Activated gamma-delta T cell treated with Interleukin-2 at 50 U/mL for 16 hours (primary cell): ENCODE measurements around the gene ALDH1A1.

Experiments
- DNase-seq: peaks from one replicate; pipeline ENCODE4 v3.0.0-alpha.2; 2020

ALDH1A1 gene

DNA sequence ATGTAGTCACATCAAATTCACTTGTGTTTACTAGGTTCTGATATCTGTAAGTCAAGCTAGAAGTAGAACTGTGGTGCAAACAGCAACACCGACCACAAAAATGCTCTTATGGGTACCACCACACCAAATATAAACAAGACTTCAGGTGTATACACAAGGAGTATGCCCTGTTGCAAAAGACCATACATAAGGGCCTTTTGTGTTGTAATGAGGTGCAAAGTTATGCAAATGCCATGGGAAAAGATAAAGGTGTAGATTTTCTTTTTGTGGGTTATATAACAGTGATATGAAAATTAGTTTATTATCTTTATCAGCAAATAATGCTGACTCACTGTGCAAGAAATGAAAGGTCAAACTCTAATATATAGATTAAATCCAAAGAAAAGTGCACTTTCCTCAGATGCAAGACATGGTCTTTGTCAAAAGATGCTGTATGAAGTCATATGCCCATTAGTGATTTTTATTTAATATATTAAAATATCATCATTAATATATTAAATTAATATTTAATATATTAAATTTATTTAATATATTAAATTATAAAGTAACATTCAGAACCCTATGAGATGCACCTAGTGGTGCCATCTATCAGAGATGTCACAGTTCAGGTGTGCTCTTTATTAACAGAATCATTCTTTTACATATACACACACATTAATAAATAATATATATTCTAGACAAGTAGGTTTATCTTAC lies 26.7 kb upstream of the ALDH1A1 start:
- DNase-seq, result no peak

DNA sequence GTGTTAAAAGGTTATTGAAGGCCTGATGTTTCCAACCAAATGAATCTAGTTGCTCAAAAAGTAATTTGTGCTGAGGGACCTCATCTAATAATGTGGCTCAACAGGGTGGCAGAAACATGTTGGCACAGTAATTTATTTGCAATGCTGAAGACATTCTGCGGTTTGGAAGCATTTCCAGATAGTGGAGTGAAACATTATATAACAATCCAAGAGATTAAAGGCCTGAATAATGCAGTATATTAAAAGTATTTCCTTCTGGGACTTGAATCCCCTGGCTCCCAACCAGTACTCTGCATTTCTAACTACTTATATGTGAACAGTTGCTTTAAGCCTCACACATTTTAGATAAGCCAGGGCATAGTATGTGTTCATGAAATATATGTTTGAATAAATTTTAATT lies 25.9 kb upstream of the ALDH1A1 start:
- DNase-seq, result no peak

DNA sequence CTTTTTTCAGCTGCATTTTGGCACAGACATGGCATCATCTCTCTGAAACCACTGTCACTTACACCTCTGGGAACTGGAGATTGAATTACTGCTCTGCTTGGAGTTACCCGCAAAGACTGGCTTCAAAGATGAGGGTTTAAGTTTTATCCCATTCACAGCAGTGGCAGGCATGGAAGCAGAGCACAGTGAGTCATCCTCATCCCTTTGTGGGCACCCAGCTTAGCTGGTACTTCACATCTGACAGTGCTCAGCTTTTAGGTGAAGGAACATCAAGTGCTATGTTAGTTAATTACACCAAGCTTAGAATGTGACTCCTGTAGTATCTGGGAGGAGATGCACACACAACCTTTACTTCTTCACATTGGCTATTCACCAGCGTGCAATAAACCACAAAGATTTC lies 24.8 kb upstream of the ALDH1A1 start:
- no peak for DNase-seq

DNA sequence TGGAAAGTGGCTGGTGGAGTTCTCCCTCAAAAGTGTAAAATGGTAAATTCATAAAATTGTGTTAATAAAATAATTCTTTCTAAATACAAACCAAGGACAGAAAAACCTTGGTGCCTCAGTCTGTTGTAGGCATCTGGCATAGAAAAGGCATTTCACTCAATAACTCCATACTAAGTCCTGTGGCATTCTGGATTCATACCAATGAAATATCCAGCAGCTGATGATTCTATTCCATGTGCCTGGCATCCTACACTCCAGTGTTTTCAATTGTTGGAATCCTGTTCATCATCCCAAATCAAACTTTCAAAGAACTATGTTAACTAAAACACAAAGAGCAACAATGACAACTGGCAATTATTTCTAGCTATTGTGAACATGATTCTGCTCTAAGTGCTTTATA lies 21.6 kb upstream of the ALDH1A1 start:
- no peak for DNase-seq

DNA sequence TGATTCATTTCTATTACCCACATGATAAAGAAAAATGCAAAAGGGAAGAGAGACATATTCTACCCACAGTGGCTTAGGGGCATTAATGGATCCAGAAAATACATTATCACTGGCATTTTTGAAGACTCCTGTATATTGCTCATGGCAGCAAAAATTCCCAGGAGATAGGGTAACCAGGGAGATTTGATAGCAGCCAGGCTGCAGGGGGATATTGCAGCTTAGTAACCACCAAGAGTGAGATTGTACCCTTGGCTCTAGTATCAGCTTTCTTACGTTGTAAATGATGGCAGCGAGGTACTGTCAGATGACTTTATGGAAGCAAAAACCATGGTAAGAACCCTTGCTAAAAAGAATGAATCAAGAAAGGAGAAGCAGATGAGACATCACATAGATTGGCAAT lies 19.8 kb upstream of the ALDH1A1 start:
- DNase-seq, result no peak

DNA sequence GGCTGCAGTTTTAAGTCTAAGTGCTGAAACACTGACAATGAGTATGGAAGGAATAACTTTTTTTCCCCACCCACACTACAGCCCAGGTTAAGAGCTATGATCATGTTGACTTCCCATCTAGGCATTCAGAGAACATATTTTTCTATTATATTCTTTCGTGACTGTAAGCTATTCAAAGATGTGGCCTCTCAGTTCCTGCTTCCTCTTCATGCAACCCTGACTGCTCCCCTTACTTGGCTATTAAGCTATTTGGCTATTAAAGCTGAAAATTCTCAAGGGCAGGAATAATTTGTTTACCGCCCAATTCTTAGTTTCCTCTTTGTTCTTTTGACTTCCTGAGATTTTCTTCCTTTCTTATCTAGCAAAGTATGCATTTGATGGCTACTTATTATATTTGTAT lies 18.6 kb upstream of the ALDH1A1 start:
- no peak for DNase-seq

DNA sequence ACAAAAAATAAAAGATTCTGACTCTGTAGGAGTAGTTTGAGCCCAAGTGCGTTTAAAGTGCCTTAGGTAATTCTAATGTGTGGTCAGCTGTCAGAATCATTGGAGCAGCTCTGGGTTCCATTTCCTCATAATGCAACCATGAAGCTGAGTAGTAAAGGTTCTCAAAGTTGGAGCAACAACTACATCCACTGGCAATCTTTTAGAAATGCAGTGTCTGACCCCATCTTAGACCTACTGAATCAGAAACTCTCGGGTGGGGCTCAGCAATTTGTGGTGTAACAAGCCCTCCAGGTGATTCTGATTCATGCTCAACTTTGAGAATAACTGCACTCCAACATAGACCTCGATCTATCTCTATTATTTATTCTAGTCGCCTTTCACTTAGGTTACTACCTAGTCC lies 7.6 kb upstream of the ALDH1A1 start:
- no peak for DNase-seq

DNA sequence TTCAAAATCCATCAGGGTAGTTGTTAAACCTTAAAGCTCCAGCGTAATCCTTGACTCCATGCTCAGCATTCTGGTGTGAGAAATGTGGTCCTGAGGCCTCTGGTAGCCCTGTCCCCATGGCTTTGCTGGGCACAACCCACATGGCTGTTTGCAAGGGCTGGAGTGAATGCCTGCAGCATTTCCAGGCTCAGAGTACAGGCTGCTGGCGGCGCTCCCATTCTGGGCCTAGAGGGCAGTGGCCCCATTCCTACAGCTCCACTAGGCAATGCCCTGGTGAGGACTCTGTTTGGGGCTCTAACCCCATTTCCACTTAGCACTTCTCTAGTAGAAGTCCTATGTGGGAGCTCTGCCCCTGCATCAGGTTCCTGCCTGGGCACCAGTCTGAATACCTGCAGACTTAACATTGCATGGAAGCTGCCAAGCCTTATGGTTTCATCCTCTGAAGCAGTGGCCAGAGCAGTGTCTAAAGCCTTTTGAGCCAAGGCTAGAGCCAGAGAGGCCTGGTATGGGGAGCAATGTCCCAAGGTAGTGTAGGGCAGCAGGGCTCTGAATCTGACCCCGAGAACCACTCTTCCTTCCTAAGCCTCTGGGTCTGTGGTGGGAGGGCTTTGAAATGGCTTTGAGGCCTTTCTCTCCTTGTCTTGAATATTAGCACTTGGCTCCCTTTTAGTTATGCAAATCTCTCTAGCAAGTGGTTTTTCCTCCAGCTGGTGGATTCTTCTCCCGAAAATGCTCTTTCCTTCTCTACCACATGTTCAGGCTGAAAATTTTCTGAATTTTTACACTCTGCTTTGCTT lies 5.8 kb upstream of the ALDH1A1 start:
- no peak for DNase-seq

DNA sequence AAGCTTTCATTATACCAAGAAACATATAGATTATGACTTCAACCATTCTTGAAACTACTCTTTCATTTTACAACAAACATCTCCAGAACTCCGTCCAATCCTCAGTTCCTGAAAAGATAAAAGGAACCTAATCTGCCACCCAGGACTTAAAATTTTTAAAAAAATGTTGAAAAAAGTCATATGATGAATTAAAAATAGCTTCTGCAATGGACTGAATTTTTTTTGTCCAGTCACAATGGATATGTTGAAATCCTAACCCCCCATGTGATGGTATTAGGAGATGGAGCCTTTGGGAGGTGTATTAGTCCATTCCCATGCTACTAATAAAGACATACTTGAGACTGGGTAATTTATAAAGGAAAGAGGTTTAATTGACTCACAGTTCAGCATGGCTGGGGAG lies 2.7 kb upstream of the ALDH1A1 start:
- DNase-seq, result no peak

DNA sequence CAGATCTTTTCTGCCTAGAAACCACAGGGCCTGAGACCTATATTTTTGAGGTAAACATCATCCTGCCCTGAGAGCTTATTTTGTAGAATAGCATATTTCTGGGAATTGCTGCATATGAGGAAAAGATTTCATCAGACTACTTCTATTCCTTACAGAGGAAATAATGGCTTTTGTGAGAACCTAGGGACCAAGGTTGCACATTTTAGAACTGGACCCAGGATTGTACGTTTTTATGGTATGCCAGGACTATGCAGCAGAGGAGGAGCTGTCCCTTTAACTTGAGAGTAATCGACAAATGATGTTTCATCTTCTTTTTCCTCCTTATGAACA lies 2.2 kb upstream of the ALDH1A1 start:
- no peak for DNase-seq

DNA sequence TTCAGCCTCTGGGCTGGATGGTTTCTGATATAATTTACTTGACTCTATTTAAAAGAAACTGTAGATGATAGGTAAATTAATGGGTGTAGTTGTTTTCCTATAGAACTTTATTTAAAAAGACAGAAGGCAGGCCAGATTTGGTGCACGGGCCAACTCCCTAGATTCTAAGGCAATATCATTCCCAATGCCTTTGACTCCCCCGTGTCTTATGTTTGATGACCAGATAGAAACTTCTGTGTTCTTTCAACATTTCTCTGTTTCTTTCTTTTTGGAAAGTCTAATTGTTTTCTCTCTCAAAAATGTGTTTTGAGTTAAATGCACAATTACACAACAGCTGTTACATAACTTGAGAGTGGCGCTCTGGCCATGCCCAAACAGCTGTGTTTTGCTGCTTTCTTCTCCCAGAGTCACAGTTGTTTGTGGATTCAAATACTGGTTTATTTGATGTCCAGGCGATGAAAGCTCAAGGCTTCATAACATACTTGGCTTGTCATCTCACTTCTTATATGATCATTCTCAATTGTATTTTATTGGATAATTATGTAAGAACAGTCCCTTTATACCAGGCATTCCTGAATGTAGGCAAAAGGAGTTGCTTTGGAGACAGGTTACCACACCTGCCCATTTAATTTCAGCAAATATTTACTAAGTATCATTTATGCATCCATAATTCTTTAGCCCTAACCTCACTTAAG lies 1.7 kb upstream of the ALDH1A1 start:
- DNase-seq, result no peak

DNA sequence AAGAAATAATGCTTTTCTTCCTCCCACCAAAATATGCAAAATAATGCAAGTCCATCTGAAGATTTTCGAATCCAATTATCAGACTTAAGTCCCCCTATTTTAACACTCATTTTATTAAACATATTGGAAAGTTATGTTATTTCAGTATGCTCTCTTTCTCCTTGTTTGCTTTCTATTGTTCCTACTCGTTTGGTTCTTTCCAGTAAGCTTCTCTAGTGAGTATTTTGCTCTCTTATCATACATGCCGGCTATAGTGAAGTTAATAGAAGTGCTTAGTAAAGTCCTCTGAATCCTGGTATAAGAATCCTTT lies 517 bp downstream of the ALDH1A1 start:
- DNase-seq, result no peak

DNA sequence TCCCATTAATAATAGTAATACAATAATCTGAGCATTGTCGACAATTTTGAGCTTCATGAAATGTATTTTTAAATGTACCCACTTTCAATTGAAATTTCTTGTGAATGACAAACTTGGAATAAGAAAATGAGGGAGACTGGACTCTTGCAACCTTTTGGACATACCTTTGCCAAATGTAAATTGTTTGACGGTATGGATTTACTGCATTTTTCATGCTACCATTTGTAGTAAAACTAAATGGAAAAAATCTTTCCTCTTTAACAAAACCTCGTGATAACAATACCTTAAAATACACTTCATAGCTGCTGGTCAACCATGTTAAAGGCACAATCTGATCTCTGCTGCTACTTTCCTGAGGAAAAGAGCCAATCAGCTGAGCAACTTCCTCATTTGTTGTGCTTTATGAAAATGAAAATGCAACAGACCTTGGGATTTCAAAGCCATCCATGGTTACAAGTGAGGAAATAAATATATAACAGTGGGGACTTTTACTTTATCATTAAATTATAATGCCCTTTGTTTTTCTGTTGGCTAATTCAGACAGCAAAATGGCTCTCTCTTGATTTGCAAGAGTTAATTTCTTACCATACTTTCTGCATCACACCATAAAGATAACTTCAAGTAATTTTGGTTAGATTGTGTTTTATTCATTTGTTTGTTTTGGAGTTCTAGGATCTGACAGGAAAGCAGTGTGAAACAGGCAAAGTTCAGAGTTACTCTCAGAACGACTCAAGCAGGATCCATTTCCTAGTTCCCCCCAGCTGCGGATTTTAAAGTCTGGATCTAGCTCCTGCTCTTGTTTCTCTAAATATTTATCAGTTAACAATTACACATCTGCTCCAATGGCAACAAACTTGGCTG lies 1.1 kb downstream of the ALDH1A1 start:
- no peak for DNase-seq

DNA sequence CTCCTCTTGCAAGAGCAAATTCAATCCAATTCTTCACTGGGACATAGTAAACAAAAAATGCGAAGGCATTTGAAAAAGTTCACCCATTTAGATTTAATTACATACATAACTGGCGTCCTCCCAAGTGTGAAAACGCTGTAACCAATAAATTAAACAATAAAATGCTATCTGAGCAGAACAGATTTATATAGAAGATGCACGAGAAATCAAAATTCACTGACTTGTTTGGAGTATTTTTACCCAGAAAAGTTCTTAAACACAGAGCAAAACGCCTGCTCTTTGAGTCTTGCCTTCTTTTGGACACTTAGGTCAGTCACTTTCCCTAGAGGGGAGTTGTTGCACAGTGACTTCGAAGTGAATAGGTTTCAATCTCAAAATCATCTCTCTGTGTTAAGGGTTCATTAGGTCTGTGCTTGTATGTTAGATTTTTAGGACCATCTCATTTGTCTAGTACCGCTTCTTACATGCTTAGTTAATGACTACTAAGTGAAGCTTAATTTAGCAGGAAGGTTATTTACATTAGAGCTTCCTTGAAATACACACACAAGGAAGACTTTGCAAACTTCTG lies 1.9 kb downstream of the ALDH1A1 start:
- DNase-seq, result no peak

DNA sequence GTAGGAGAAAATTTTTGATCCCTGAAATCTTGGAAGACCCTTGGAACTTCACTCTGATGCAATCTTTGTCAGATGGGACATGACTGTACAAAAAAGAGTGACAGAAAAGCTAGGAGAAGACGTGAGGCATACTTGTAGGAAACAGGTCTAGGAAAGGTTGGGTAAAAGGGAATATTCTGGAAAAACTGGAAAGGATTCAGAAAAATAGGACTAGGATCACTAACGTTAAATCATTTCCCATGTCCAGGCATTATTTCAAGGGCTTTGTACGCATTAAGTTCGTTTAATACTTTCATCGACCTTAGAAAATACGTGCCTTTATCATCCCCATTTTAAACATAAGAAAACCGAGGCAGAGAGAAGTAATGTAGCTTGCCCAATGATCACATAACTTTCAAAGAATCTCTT lies 2.9 kb downstream of the ALDH1A1 start:
- DNase-seq, result no peak

DNA sequence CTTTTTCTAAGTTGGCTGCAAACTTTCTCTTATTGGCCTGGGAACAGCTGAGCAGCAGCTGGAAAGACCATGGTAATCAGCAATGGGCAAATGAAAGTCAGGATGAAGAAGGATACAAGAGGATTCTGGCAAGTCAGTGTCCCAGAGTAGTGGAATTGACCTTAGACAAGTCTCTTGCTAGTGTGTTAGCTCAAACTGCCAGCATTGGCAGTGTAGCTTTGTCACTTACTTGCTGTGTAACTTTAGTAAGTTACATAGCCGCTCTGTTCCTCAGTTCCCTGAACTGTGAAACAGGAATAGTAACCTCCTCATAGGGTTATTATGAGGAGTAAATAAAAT lies 3.6 kb downstream of the ALDH1A1 start:
- no peak for DNase-seq

DNA sequence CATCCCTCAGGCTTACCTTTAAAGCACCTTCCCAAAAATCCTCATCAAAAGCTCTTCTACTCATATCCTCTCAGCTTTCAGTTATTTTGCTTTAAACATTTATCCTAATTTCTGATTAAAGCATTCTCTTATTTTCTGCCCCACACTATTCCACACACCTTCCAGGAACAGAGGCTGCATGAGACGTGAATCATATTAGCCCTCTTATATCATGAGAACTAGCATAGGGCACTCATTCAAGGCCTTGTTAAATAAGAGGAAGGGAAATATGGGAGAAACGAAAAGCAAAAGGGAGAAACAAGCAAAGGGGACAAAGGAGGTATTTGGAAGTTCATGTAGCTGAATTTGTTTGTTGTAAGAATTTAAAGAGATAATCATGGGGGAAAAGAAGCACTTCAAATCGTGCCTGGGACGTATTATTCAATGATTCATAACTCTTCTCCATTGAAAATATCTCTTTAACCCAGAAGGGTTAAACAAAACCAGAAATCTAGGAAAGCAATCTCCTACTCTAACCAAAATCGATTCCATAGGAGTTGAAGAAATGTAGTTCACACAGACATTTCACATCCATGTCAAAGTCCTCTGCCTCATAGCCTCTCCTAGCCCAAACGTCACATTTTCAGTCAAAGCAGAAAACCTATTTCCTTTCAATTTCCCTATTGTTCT lies 4.1 kb downstream of the ALDH1A1 start:
- no peak for DNase-seq

DNA sequence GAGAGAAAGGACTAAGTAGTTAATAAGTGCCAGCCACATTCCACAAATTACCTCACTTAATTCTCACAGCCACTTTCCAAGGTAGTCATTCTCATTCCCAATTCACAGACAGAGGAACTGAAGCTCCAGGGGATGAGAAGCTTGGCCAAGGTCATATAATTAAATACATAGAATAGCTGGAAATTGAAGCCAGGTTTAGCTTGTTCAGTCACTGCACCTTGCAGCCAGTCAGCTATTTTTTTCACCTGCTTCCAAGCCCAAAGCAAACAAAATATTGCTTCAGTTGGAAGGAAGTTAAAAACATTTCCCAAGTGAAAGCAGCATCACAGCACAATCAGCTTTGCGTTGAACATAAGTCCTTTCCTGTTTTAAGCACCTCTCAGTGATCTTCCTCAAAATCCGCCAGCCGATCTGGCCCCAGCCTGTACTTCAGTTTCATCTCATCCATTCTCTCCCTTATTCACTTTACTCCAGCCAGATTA lies 4.8 kb downstream of the ALDH1A1 start:
- DNase-seq, result no peak

DNA sequence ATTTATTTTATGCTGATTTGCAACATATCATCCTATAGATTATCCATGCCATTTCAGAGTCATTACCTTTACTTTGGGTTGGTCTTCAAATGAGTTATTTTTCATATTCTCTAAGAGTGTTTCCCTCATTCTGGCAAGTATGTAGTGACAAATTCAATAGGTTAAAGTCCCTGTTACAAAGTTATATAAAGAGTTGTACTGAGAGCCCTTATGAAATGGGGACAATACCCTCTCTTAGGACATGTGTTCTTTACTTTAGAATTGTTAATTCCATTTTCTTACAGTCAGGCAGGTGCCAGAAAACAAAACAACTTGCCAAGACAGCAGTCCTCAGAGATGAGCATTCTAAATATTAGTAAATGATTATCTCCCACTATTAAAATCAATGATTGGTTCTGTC lies 6.0 kb downstream of the ALDH1A1 start:
- no peak for DNase-seq

DNA sequence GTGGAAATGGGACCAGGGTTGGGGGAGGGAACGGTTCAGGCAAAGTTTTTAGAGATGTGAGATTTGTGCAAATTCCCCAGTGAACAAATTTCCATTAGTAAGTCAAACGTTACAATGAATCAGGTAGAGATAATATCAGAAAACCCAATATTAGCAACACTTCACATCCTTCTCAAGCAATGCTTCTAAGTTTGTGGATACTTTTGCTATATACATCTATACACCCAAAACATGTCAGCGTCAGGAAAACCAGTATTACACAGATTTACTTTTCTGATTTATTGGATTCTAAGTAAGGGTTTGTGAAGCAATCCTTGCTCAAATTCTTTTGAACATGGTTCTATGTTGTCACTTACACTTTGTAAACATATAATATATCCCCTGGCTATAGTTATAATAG lies 6.5 kb downstream of the ALDH1A1 start:
- no peak for DNase-seq

DNA sequence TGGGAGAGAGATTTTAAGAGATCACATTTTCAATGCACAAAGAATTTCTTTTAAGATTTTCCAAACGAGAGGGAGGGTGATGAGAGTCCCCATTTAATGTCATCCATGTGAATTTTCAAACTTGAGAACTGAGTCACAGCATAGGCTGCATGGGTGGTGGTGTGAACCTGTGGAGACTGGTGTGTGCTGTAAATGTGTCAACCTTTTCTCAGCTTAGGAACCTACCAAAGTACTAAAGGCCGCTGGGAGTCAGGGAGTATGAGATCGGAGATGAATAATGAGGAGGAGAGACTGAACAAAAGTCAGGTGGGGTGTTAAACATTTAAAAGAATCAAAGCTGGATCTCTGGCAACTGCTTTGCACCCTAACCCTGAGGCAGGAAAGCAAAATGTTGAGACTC lies 7.5 kb downstream of the ALDH1A1 start:
- no peak for DNase-seq

DNA sequence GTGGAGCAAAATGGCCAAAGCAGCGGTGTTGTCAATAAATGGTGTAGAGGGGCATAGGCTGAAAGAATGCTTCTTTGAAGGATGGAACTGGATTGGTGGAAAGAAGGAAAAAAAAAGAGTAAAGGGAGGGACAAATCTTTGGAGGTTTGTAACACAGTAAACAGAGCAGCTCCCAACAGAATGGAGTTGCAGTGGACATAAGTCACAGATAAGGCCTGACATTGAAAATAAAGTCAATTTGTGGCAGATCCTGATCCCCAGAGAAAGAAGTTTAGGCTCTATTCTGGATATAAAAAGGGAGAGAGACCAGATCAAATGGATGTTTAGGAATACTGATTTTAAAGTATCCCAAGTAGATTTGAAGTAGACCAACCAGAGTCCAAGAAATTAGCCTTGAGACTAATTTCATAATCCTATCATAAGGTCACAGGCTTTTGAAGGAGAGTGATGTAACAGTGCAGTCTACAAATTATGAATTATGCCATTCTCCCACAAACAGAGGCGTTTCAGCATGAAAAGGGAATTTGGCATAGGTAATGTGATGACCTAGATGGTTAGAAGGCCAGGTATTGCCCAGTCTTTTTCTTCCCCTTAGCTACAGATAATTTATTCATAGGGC lies 8.9 kb downstream of the ALDH1A1 start:
- no peak for DNase-seq
